Stimulated activated CD4-positive, alpha-beta T cell treated with anti-CD3 and anti-CD28 coated beads, TNF-alpha, amount 100 ng/mL, for 24 hours (primary cell): Measurements from ENCODE around the gene FAM120AOS.

Source experiments
- DNase-seq, 3 experiments: peaks; one replicate each; pipeline ENCODE4 v3.0.0-alpha.2; 2020; ENCODE audit warnings: low read depth in 3 of 3

FAM120AOS gene

GRCh38 chr9:93437996-93438395 is 15.4 kb downstream of the FAM120AOS start:
- no peak for DNase-seq

- DNase-seq = no peak
These were observed 16.6 kb downstream of the FAM120AOS start for GRCh38 chr9:93436655-93437407.

- no peak for DNase-seq
These were observed 17.2 kb downstream of the FAM120AOS start for GRCh38 chr9:93436218-93436617.

- DNase-seq = no peak
These were observed 18.0 kb downstream of the FAM120AOS start for GRCh38 chr9:93435386-93435785.

GRCh38 chr9:93434056-93434455 is 19.3 kb downstream of the FAM120AOS start:
- no peak for DNase-seq

- no peak for DNase-seq
These were observed 20.4 kb downstream of the FAM120AOS start for GRCh38 chr9:93432964-93433363.

- DNase-seq = no peak
These were observed 21.8 kb downstream of the FAM120AOS start for GRCh38 chr9:93431539-93432105.

- peak in 1 of 3 experiments; percentile 8 for DNase-seq
These were observed 25.6 kb downstream of the FAM120AOS start for GRCh38 chr9:93427655-93428379.

- DNase-seq = no peak
These were observed 30.3 kb downstream of the FAM120AOS start for GRCh38 chr9:93422977-93423616.

- no peak for DNase-seq
These were observed 34.4 kb downstream of the FAM120AOS start for GRCh38 chr9:93419023-93419422.

- no peak for DNase-seq
These were observed 35.8 kb downstream of the FAM120AOS start for GRCh38 chr9:93417538-93417937.

GRCh38 chr9:93416530-93417235 is 36.7 kb downstream of the FAM120AOS start:
- no peak for DNase-seq

GRCh38 chr9:93415176-93415690 is 38.1 kb downstream of the FAM120AOS start:
- no peak for DNase-seq

GRCh38 chr9:93413530-93413929 is 39.9 kb downstream of the FAM120AOS start:
- DNase-seq = no peak

- no peak for DNase-seq
These were observed 47.0 kb downstream of the FAM120AOS start for GRCh38 chr9:93406371-93406770.

- DNase-seq = no peak
These were observed 54.9 kb downstream of the FAM120AOS start for GRCh38 chr9:93398471-93398870.

- DNase-seq = no peak
These were observed 55.6 kb downstream of the FAM120AOS start for GRCh38 chr9:93397661-93398373.
